Suprapubic skin (tissue), 3 donors: Measurements from ENCODE around the gene NEGR1.

Experiments used
- CTCF ChIP-seq, 2 donors: fragments of 200-600 bp in 1 of 2; fragments of 450-650 bp in 1 of 2; sonication (generic) in 1 of 2; IDR thresholded peaks; one replicate each; pipeline ENCODE4 v1.5.1; 2016 to 2019; ENCODE audit warnings: antibody characterized with exemption in 2 of 2, mild to moderate bottlenecking in 1 of 2, moderate library complexity in 1 of 2
- EP300 ChIP-seq: sonication (generic); formaldehyde crosslinking; IDR thresholded peaks from one replicate; pipeline ENCODE4 v1.6.1; 2017; ENCODE audit warnings: antibody characterized with exemption
- POLR2A ChIP-seq, 2 donors: fragments of 450-650 bp; IDR thresholded peaks; one replicate each; pipeline ENCODE4 v1.6.1; 2017; ENCODE audit warnings: antibody characterized with exemption in 2 of 2, mild to moderate bottlenecking in 2 of 2, moderate library complexity in 2 of 2

GRCh38 chr1:71465093-71465492, 817.2 kb downstream of the NEGR1 start:
- TF ChIP-seq CTCF (IDR thresholded peaks at IDR 0.05) (no peak), EP300 (no peak), POLR2A (IDR thresholded peaks at IDR 0.05) (no peak)
